LNCaP clone FGC (cell line): ENCODE measurements around the gene OBP2B.
"Not testable (repeated sequence)": the region's sequence is repeated elsewhere in the genome, so short reads cannot be mapped to it uniquely, and the experiment has no call there.

Experiments
- DNase-seq: peaks from one replicate; pipeline ENCODE4 v3.0.0-alpha.2; 2011; ENCODE audit warnings: low read depth
- H3K4me3 ChIP-seq: 2 replicates; pipeline ENCODE4 v1.5.1; 2011; ENCODE audit warnings: mild to moderate bottlenecking, low read depth, low read length, control low read depth
- TF ChIP-seq, protein P1 (sequence below): IDR thresholded peaks from 2 replicates; pipeline ENCODE4 v1.5.1; 2012; ENCODE audit warnings: mild to moderate bottlenecking; ENCODE audit not compliant: control insufficient read depth, insufficient read depth; ENCODE audit errors: extremely low read depth

The OBP2B gene

GRCh38 chr9:133253268-133253667, 44.2 kb upstream of the OBP2B start:
- H3K4me3 ChIP-seq, result no peak overlapping the region
- TF ChIP-seq, protein P1, sequence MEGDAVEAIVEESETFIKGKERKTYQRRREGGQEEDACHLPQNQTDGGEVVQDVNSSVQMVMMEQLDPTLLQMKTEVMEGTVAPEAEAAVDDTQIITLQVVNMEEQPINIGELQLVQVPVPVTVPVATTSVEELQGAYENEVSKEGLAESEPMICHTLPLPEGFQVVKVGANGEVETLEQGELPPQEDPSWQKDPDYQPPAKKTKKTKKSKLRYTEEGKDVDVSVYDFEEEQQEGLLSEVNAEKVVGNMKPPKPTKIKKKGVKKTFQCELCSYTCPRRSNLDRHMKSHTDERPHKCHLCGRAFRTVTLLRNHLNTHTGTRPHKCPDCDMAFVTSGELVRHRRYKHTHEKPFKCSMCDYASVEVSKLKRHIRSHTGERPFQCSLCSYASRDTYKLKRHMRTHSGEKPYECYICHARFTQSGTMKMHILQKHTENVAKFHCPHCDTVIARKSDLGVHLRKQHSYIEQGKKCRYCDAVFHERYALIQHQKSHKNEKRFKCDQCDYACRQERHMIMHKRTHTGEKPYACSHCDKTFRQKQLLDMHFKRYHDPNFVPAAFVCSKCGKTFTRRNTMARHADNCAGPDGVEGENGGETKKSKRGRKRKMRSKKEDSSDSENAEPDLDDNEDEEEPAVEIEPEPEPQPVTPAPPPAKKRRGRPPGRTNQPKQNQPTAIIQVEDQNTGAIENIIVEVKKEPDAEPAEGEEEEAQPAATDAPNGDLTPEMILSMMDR, result no peak
- DNase-seq, result no peak

DNA sequence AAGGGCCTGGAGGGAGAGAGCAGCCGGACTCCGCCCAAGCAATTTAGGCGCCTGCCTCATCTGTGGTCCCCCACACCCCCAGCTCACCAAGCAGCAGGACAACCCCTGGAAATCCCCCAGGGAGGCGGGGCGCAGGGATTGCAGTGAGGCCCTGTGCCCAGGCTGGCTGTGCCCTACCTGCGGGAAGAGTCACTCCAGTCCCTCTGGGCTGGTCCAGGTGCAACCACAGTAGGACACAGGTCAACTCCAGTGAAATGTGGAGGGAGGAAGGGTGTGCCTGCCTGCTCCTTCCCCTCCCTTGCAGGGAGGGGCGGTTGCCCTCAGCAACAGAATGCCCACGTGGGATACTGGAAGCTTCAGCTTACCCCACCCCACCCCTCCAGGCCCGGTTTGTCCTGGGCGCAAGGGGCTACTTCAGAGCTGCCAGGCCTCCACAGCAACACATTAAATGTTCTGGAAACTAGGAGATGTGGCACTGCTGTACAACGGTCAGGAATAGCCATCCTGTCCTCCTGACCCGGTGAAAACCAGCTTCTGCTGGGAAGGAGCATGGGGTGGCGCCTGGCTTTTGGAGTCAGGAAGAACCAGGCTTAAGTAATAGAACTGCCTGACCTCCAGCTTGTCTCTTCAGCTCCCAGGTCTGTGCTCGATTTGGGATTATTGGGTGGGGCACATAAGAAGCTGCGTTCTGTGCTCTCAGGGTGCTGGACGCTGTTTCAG, 43.4 kb upstream of the OBP2B start:
- TF ChIP-seq, protein P1, result no peak
- DNase-seq, result no peak
- H3K4me3 ChIP-seq, result no peak overlapping the region

GRCh38 chr9:133251773-133252172, 42.7 kb upstream of the OBP2B start:
- TF ChIP-seq, protein P1, result no peak
- no peak for DNase-seq
- no peak overlapping the region for H3K4me3 ChIP-seq

DNA sequence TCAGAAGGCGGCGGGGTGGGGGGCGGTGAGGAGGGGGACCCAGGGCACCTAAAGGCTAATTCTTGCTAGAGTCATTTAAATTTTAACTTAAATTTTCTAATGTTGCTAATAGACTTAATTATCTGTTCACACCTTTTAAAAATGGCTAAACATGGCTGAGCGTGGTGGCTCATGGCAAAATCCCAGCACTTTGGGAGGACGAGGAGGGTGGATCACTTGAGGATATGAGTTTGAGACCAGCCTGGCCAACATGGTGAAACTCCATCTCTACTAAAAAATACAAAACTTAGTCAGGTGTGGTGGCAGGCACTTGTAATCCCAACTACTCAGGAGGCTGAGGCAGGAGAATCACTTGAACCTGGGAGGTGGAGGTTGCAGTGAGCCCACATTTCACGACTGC, 42.2 kb upstream of the OBP2B start:
- not testable (repeated sequence) for DNase-seq

GRCh38 chr9:133250741-133251170, 41.7 kb upstream of the OBP2B start:
- peak; percentile 7 for DNase-seq
- H3K4me3 ChIP-seq, result no peak overlapping the region
- TF ChIP-seq, protein P1, result no peak

More for the DNA sequence above, 42.2 kb upstream of the OBP2B start:
- not testable (repeated sequence) for H3K4me3 ChIP-seq

DNA sequence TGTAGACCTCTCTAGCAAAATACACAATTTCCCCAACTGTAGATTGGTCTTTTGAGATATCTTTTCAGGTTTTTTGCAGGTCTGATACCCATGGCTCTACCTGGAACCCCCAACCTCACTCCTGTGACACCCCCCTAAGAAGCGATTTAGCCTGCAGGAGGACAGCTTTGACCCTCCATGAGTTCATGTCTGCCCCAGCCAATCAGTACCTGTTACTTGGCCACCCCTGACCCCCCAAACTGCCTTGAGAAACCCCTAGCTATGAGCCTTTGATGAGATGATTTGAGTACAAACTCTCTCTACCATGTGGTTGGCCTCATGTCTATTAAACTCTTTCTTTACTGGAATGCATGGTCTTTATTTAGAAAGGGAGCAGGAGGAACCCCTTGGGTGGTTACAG, 40.3 kb upstream of the OBP2B start:
- DNase-seq, result no peak
- TF ChIP-seq, protein P1, result no peak
- no peak overlapping the region for H3K4me3 ChIP-seq

- DNase-seq, result no peak
- H3K4me3 ChIP-seq, result no peak overlapping the region
- TF ChIP-seq, protein P1, result no peak
Observed at GRCh38 chr9:133248726-133249295, 39.8 kb upstream of the OBP2B start.
